GM04504 (cell line): ENCODE data around the gene ITGAV.
A peak's percentile ranks its signal among the peaks of the same experiment; 100 is the strongest.

Experiments
- DNase-seq: peaks from one replicate; pipeline ENCODE4 v3.0.0-alpha.2; 2012; ENCODE audit warnings: low read depth

Gene ITGAV

DNA sequence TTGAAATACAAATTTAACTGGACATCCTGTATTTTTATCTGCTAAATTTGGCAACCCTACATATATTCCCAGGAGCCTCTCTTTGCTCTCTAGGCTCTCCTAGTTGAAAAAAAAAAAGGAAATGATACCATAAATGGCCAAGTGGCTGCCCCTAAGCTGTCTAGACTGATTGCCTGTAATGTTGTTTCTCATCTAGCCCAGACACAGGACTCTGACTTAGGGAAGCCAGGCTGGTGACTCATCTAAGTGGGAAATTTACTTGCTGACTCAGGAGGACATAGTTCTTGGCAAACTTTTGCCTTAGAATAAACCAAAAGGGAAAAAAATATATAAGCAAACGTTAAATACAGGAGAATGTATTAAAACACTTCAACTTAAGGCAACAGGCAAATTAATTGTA is 14.6 kb upstream of the ITGAV start:
- peak; percentile 94 for DNase-seq

DNA sequence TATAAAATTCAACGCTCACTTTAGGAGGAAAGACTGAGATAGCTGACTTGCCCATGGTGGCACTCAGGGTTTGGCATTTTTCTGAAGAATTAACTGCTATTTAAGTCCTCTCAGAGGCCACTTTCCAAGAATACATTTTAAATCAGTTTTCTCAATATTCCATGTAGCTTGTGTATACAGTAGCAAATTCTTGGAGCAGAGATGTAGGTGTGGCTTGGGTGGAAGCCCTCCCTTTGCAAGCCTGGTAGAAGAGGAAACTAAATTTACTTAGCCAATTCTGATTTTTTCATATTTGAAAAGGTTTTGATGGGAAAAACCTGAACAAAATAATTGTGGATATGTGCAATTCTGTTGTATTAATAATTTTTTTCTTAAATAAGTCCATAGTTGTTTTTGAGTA is 14.0 kb upstream of the ITGAV start:
- no peak for DNase-seq

DNA sequence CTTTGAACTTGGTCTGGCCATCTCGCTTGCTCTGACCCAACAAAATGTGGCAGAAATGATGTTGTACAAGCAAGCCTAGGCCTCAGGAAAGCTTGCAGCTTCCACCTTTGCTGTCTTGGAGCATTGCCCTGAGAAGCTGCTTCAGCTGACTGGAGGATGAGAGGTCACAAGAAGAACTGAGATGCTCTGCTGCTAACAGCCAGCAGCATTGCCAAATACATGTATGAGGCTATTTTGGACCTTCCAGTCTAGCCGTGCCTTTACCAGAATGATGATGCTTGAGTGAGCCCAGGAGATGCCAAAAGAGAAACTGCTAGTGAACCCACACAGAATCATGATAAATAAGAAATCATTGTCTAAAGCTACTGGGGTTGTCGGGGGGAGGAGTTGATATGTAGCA is 13.2 kb upstream of the ITGAV start:
- DNase-seq = no peak

DNA sequence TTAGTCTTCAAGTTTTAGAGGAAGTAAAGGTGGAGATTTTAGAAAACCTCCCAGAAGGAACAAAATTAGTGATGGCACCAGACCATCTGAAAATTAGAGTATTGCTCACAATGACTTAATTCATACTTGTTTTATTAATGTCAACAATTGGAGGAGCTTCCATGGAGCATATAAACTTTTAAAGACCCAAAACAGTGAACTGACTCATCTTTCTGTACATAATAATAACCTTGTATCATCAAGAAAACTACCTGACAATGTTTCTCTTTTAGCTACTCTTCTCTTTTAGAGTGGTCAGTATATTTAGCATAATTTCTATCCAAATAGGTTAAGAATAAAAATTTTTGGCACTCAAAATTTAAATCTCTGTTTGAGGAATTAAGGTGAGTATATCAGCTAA is 7.2 kb upstream of the ITGAV start:
- DNase-seq = no peak

DNA sequence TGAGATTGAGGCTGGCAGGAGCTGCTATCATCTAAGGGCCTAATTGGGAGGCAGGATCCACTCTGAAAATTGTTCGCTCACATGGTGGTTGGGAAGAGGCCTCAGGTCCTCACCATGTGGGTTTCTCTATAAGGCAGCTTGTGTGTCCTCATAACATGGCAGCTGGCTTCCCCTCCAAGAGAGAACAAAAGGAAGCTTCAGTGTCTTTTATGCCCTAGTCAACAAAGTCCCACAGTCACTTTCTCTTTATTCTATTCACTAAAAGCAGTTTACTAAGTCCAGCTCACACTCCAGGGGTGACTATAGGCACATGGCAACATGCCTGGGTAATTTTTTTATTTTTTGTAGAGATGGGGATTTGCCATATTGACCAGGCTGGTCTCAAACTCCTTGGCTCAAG is 5.8 kb upstream of the ITGAV start:
- DNase-seq = no peak

DNA sequence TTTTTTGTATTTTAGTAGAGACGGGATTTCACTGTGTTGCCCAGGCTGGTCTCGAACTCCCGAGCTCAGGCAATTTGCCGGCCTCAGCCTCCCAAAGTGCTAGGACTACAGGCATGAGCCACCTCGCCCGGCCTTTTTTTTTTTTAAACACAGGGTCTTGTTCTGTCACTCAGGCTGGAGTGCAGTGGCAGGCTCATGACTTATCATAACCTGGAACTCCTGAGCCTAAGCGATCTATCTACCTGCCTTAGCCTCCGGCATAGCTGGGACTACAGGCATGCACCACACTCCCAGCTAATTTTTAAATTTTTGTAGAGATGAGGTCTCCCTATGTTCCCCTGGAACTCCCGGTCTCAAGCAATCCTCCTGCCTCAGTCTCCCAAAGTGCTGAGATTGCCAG is 1.4 kb upstream of the ITGAV start:
- DNase-seq = no peak

DNA sequence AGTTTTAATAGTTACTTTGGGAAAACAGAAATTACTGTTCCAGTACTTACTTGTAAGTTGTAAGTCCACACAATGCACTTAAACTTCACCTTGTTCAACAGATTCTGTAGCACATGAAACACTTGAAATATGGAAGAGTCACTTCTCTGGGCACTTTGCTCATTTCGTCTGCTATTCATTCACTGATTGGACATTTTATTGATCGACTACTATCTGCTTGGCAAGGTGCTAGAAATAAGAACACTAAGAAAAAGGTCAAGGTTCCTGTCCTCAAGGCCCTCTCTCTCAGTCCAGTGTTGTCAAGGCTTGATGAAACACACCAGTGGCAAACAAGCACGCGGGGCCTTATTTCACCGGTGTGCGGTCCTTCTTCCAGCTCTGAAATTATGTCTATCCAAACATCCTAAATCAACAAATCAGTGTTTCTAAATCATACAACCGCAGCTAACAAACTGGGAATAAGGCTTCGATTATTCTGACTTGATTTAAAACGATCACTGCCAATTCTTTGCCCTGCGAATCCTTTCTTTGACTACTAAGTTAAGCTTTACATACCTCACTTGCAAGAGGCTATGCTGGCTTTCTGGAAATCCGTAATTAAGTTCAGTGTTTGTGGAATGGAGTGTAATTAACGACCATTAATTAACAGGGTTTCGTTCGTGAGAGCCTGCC is 780 bp upstream of the ITGAV start:
- no peak for DNase-seq

DNA sequence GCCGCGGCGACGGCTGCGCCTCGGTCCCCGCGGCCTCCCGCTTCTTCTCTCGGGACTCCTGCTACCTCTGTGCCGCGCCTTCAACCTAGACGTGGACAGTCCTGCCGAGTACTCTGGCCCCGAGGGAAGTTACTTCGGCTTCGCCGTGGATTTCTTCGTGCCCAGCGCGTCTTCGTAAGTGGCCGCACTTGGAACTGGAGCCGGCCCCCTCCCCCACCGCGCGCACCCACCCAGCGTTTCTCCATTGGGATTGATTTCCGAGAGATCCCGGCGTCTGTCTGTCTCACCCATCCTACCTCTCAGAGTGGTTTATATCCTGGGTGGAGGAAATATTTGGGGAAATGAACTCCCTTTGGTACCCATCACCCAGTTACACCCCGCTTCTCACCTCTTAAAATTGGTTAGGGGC is 498 bp downstream of the ITGAV start:
- DNase-seq = no peak

DNA sequence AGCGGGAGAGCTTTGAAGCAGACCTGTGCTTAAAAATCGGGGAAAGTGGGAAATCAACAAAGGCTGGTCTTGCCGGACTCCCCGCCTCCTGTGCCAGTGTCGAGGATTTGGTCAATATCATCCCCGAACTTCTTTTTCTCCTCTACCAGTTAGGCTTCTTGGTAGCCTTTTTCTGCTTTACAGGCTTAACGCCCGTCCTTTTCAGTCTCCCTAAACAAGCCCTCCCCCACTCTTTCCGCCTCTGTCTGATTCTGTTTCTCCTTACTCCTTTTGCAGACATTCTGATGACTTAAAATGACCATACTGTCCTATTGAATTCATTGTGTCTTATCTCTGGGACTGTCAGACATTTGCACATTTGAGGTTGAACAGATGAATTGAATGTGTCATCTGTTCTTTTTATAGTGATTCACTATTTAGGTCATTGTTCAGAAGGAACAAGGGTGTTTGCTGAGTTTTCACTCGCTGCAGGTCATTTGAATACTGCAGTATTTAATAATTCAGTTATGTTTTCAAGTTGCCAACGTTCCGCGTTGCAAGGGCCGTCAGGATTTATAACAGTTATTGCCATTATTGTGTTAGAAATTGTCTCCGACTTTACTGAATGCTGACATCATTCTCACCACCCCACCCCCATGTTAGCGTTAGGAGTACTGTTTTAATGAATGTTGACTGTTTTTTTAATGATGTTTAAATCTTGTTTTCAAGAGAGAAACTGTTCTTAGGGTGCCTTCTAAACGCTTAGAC is 1.1 kb downstream of the ITGAV start:
- DNase-seq = no peak

DNA sequence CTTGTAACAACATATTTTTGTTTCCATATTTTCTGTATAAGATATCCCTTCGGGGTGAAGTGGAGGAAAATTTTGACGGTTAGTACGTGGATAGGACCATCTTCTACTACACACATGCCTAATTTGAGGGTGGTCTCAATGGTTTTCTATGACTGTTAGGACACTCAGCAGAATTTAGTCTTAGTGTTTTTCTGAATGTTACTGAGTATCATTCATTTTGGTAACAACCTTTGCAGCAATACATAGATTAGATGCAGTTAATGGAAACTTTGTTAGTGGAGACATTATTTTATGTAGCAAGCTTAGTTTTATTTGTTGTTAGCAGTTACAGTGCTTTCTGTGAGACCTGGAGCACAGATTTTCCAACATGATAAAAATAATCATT is 1.6 kb downstream of the ITGAV start:
- DNase-seq = no peak

DNA sequence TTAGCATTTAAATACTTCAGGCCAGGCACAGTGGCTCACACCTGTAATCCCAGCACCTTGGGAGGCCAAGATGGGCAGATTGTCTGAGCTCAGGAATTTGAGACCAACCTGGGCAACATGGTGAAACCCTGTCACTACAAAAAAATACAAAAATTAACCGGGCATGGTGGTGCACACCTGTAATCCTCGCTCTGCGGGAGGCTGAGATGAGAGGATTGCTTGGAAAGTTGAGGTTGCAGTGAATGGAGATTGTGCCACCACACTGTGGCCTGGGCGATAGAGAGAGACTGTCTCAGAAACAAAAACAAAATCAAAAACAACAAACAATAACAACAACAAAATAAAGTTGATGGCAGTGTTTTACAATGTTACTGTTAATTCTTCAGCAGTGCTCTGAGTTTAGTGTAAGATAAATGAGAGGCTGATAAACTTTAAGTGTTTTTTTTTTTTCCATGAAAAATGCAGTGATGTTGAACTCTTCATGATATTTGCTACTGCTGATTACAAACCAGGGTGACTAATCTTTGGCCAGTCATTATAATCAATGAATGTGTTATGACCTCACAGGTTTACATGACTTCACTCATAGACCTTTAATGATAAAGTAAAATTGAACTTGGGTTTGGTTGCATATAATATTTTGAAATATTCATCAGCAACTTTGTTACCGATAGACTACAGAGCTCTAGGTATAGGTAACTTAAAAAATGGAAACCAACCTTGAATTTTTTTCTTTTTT is 2.5 kb downstream of the ITGAV start:
- no peak for DNase-seq

DNA sequence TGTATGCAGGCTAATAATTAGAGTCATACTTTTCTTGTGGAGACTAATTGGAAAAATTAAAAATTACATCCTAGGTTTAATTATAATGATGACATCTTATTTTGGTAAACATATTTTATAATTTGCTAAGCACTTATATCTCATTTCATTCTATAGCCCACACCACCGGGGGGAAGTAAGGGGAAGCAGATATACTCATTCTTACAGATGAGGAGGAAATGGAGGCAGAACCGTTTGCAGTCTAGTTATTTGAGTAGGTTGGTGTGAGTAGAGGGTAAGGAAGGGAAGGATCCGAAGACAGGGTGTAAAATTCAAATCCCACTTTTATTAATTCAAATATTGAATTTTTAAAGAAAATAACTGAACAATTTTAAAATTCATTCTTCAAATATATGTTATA is 3.7 kb downstream of the ITGAV start:
- DNase-seq = no peak

DNA sequence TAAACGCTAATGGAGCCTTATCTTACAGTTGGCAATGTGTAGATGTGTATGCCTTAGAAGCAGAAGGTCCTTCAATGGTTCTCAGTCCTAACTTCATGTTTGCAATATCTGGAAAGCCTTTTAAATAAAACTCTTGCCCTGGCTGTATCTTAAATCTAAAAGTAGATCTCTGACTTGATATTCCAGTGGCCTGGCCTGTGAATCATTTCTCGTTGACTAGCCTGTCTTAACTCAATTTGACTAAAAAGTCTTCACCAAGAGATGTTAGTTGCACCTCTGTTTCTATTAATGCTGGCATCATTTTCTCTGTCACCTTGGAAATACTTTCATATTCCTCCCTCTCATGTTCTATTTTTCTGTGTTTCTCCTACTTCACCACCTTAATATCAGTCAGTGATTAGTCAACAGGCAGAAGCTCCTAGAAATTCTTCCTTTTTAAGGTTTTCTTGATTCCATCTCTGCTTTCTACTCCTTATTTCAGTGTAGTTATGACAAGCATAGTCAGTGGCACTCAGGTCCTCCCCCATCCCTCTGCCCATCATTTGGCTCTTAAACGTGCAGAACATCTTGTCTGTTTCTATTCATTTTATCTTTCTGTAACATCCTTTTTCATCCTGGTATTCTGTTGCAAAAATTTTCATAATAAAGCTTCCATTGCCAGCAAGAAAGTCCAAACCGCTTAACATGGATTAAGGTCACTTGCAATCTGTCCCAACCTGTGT is 4.3 kb downstream of the ITGAV start:
- DNase-seq = no peak

DNA sequence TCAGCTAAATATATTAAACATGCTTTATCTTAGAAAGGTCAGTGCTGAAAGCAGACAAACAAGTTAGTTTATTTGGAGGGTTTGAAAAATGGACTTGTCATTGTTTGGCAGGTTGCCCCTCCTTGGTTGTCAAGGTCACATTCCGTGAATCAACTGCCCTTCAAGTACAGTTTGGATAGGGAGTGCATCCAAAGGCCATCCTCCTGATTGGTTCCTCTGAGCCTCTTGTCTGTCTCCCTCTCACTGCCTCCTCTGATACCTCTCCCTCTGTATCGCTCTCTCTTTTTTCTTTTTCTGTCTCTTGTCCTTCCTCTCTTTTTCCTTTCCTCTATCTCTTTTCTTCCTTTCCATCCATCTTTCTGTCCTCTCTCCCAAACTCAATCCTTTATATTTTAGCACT is 5.4 kb downstream of the ITGAV start:
- DNase-seq = no peak

DNA sequence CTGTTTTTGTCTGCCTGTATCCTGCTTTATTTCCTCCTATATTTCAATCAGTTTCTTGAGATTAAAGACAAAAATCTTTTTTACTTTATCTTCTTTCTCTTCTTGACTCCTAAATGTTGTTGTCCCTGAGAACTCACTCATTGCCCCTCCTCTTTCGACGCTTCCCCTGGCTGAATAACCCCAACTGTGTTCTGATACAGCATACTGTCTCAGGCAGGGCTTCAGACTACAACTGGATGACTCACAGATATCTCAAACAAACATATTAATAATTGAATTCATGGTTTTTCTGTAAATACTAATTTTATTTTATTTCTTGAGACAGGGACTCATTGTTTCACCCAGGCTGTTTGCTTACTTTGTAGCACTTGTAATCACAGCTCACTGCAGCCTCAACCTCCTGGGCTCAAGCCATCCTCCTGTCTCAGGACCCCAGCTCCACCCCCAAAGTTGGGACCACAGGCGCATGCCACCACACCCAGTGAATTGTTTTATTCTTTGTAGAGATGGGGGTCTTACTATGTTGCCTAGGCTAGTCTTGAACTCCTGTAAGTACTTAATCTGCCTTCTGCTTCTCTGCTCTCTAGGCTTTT is 9.4 kb downstream of the ITGAV start:
- DNase-seq = no peak

DNA sequence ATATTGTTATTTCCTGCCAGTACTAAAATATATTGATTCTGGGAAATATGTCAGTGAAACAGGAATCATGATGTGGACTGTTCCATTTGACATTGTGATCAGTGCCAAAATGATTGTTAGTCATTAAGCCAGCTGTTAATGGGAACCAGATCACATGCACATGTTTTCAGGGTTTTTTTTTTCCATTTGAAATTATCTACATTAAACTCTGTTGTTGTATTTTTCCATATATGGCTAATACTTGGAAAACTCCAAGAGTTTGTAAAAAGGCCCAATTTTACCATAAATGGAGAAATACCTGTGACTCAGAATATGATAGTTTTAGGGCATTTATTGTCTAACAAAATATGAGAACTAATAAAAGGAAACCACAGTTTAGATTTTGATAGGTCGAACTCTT is 13.4 kb downstream of the ITGAV start:
- peak; percentile 32 for DNase-seq

DNA sequence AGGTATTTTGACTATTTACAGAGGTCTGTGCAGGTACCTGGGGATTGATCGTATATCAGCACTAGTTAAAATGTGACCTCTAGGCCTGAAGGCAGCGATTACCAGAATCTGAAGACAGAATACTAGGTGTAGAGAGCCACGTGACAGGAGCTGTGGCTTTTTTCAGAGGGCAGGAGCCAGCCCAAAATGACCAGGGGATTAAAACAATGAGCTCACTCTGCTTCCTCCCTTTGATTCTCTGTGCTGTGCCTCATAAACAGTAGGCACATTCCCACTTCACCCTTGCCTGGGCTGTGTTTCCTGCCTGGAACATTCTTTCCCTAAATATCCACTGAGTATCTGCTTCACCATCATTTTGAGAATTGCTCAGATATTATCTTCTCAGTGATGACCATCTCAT is 15.2 kb downstream of the ITGAV start:
- no peak for DNase-seq

DNA sequence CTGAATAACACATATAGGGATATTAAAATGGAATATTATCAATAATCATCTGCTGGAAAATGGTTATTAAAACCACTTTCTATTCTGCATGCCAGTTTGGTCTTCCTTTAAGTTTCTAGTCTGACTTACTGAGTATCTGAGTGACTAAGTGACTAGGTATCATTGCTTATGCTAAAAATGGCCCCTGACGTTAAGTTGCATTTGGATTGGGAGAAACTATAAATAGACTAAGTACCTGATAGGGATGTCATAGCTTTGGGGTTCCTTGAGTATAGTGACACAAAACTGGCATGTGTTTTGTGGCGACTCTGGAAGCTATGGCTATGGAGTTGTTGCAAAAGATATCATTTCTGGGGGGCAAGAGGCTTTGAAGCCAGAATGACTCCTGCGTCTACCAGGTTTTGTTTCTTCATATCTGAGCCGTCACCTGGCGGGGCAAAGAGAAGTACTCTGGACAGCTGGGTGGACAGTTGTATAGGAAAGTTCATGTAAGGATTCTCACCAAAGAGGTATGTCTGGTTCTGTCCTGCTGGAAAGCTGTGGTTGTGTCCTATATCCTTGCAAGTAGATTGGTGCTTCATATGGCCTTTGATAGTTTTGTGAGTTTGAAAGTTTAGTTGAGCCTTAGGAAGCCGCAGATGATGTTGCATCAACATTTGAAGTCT is 17.9 kb downstream of the ITGAV start:
- no peak for DNase-seq

DNA sequence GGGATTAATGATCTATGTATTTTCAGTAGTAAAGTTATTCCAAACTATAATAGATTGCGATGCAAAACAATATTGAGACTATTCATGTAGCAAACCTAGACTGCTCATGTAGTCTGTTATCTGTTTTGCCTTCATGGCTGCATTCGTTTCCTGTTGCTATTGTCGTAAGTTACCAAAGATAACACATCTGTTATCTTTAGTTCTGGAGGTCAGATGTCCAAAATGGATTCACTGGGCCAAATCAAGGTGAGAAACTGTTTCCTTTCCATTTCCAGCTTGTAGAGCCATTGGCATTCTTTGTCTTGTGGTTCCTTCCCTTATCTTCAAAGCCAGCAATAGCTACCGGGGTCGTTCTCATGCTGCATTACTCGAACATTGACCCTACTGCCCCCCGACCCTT is 20.9 kb downstream of the ITGAV start:
- no peak for DNase-seq

DNA sequence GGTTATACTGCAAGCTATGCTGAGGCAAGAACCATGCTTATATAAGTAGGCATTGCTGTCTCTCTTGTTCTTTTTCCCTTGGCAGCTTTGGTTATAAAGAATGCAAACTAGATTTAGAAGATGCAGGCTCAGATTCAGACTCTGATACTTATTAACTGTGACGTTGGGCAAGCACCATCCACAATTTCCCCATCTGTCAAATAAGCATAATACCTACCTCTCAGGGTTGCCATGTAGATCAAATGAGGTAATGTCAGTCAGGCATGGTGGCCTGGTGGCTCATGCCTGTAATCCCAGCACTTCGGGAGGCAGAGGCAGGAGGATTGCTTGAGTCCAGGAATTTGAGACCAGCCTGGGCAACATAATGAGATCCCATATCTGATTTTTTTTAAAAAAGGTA is 21.7 kb downstream of the ITGAV start:
- DNase-seq = no peak

DNA sequence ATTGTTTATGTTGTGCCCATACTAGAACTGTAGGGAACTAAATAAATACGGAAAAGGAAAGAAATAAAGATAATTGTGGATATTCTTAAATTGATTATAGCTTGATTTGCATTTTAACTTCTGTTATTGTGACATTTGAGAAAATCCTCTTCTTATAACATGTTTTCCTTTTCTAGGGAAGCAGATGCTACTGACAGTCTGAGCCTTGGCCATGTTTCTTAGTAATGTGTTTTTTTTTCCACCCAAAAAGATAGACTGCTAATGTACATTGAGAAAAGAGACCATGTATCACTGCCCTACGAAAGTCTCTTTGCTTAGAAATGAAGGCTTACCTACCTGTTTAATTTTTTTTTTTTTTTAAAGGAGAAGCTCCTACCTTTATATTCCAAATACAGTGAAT is 22.2 kb downstream of the ITGAV start:
- no peak for DNase-seq
